ENCODE data around the gene COL5A2. TPM values are rescaled to one million over a fixed set of nuclear protein-coding genes. Genes with fewer than 3 reads are reported as not detected.

The COL5A2 gene
- polyA plus RNA-seq, 1 donor from 2014 or later = 3.6 TPM

- Histone ChIP-seq H3F3A (ENCODE audit: insufficient read depth, low read length, poor library complexity, severe bottlenecking) (no peaks in the 10 kb centered on the region), H3K9me2 (ENCODE audit: insufficient read depth, low read length) (no peaks in the 10 kb centered on the region), H3K27ac (ENCODE audit: low read length) (no peak overlapping the region), H3K9ac (ENCODE audit: low read length) (no peak overlapping the region), H3K79me2 (replicated peaks; ENCODE audit: insufficient read depth, low read length) (no peaks in the 10 kb centered on the region), H3K4me3 (ENCODE audit: low read length) (no peak overlapping the region), H4K20me1 (ENCODE audit: insufficient read depth) (no peaks in the 10 kb centered on the region), H3K4me2 (ENCODE audit: low read length) (no peak overlapping the region), H3K9me3 (ENCODE audit: low read length) (no peaks in the 10 kb centered on the region), H2AFZ (ENCODE audit: low read depth, low read length) (no peak overlapping the region), H3K27me3 (ENCODE audit: insufficient read depth, low read depth, low read length) (no peaks in the 10 kb centered on the region), H3K36me3 (ENCODE audit: insufficient read depth, low read length) (no peaks in the 10 kb centered on the region)
- TF ChIP-seq EZH2 (IDR thresholded peaks at IDR 0.05; ENCODE audit: borderline replicate concordance, insufficient read depth, low read length, poor library complexity, severe bottlenecking) = no peak
- TF ChIP-seq RAD21 (conservative IDR thresholded peaks at IDR 0.05) = no peak
- TF ChIP-seq TAF1 (IDR thresholded peaks at IDR 0.05; ENCODE audit: low read depth) = no peak
- TF ChIP-seq POLR2AphosphoS5 (IDR thresholded peaks at IDR 0.05) = no peak
- no peak for TF ChIP-seq CTCF (IDR thresholded peaks at IDR 0.05; ENCODE audit: poor library complexity, severe bottlenecking)
- TF ChIP-seq EP300 (conservative IDR thresholded peaks at IDR 0.05; ENCODE audit: poor library complexity, severe bottlenecking) = no peak
- TF ChIP-seq SMC3 (conservative IDR thresholded peaks at IDR 0.05; ENCODE audit: poor library complexity) = no peak
- TF ChIP-seq MXI1 (conservative IDR thresholded peaks at IDR 0.05; ENCODE audit: poor library complexity, severe bottlenecking) = no peak
- no peak for TF ChIP-seq REST (IDR thresholded peaks at IDR 0.05; ENCODE audit: borderline replicate concordance)
Observed at GRCh38 chr2:189050165-189050712, 129.3 kb downstream of the COL5A2 start.

GRCh38 chr2:189049709-189050164 is 129.8 kb downstream of the COL5A2 start:
- Histone ChIP-seq H4K20me1 (ENCODE audit: insufficient read depth) (no peaks in the 10 kb centered on the region), H3K9me2 (ENCODE audit: insufficient read depth, low read length) (no peaks in the 10 kb centered on the region), H3K36me3 (ENCODE audit: insufficient read depth, low read length) (no peaks in the 10 kb centered on the region), H3K79me2 (replicated peaks; ENCODE audit: insufficient read depth, low read length) (no peaks in the 10 kb centered on the region), H3K27me3 (ENCODE audit: insufficient read depth, low read depth, low read length) (no peaks in the 10 kb centered on the region), H3K27ac (ENCODE audit: low read length) (no peak overlapping the region), H3K9me3 (ENCODE audit: low read length) (no peaks in the 10 kb centered on the region), H3K4me3 (ENCODE audit: low read length) (no peak overlapping the region), H2AFZ (ENCODE audit: low read depth, low read length) (no peak overlapping the region), H3K9ac (ENCODE audit: low read length) (no peak overlapping the region), H3F3A (ENCODE audit: insufficient read depth, low read length, poor library complexity, severe bottlenecking) (no peaks in the 10 kb centered on the region), H3K4me2 (ENCODE audit: low read length) (no peak overlapping the region)
- TF ChIP-seq EZH2 (IDR thresholded peaks at IDR 0.05; ENCODE audit: borderline replicate concordance, insufficient read depth, low read length, poor library complexity, severe bottlenecking) = no peak
- TF ChIP-seq SMC3 (conservative IDR thresholded peaks at IDR 0.05; ENCODE audit: poor library complexity) = no peak
